Panc1 (cell line): ENCODE measurements around the gene ZNF222.

Experiments
- CTCF ChIP-seq: fragments of 450-650 bp; IDR thresholded peaks from 2 replicates; pipeline ENCODE4 v1.5.1; 2017; ENCODE audit warnings: mild to moderate bottlenecking
- POLR2AphosphoS5 ChIP-seq: IDR thresholded peaks from 2 replicates; pipeline ENCODE4 v1.6.1; 2012; ENCODE audit warnings: mild to moderate bottlenecking, low read depth, low read length, moderate library complexity
- REST ChIP-seq, 2 experiments: IDR thresholded peaks; 2 replicates each; pipeline ENCODE4 v1.6.1; 2011 to 2012; ENCODE audit warnings: low read depth in 2 of 2, control low read depth in 1 of 2, low read length in 1 of 2, mild to moderate bottlenecking in 1 of 2, moderate library complexity in 1 of 2; ENCODE audit not compliant: insufficient read depth in 1 of 2
- SIN3A ChIP-seq: IDR thresholded peaks from 2 replicates; pipeline ENCODE4 v1.6.1; 2012; ENCODE audit warnings: low read depth, mild to moderate bottlenecking, low read length, moderate library complexity, borderline replicate concordance; ENCODE audit not compliant: insufficient read depth
- TCF7L2 ChIP-seq: IDR thresholded peaks from 2 replicates; pipeline ENCODE4 v1.6.1; 2011; ENCODE audit warnings: mild to moderate bottlenecking, low read depth, low read length, inconsistent platforms

GRCh38 chr19:44042147-44042546 is 17.0 kb downstream of the ZNF222 start:
- TF ChIP-seq CTCF (no peak), REST (IDR thresholded peaks at IDR 0.05; ENCODE audit: insufficient read depth in 1 of 2, low read depth in 2 of 2, low read length in 1 of 2) (no peak), POLR2AphosphoS5 (no peak), TCF7L2 (no peak), SIN3A (no peak)
